ENCODE measurements around the gene PROB1. TPM values are rescaled to one million over a fixed set of nuclear protein-coding genes. Genes with fewer than 3 reads are reported as not detected.

Gene PROB1
- total RNA-seq, 1 experiment from 2014 or later, result 2.2 TPM

GRCh38 chr5:139394123-139394653, 716 bp downstream of the PROB1 start:
- Histone ChIP-seq H2AFZ (ENCODE audit: low read length) (no peak overlapping the region), H3K27me3 (ENCODE audit: low read length) (no peaks in the 10 kb centered on the region), H3K4me3 (ENCODE audit: low read length) (no peak overlapping the region), H3K9me3 (ENCODE audit: low read length) (no peaks in the 10 kb centered on the region), H4K20me1 (ENCODE audit: low read length) (no peaks in the 10 kb centered on the region), H3K9ac (ENCODE audit: low read length) (no peak overlapping the region), H3K79me2 (ENCODE audit: low read length) (peaks cover 28% of the 10 kb centered on the region), H3K4me2 (ENCODE audit: low read length) (0 out of 2 replicates have a peak overlapping the region, but pooled peaks have one; percentile 94), H3K36me3 (ENCODE audit: low read depth, low read length) (no peaks in the 10 kb centered on the region), H3K9me2 (replicated peaks; ENCODE audit: low read length) (no peaks in the 10 kb centered on the region), H3K27ac (ENCODE audit: low read length) (no peak overlapping the region), H3F3A (ENCODE audit: low read length, unreplicated experiment) (no peaks in the 10 kb centered on the region), H3K4me1 (ENCODE audit: insufficient read depth, low read length) (peaks cover 20% of the 10 kb centered on the region)
- DNase-seq (no peak), ATAC-seq (no peak)
- TF ChIP-seq EZH2 (IDR thresholded peaks at IDR 0.05; ENCODE audit: low read length, unreplicated experiment) (no peak), EZH2phosphoT487 (IDR thresholded peaks at IDR 0.05; ENCODE audit: borderline replicate concordance, low read length) (no peak), CTCF (conservative IDR thresholded peaks at IDR 0.05; ENCODE audit: low read depth, low read length) (no peak)
- intact Hi-C loops (cut with micrococcal nuclease), result no loop called here
- no TSS peak for BruUV-seq (replicated peaks)
- ChIA-PET CTCF (no interaction called here), POLR2A (ENCODE audit: unreplicated experiment) (no interaction called here)

- H3K36me3 ChIP-seq (ENCODE audit: low read depth, low read length), result no peaks in the 10 kb centered on the region
- no peak for ATAC-seq
- H3K79me2 ChIP-seq (ENCODE audit: low read length), result peaks cover 28% of the 10 kb centered on the region
- peak overlapping the region; percentile 77; the same call in 1 of the 2 replicates for H2AFZ ChIP-seq (ENCODE audit: low read length)
- CTCF ChIA-PET, result no interaction called here
- no peaks in the 10 kb centered on the region for H3K27me3 ChIP-seq (ENCODE audit: low read length)
- H4K20me1 ChIP-seq (ENCODE audit: low read length), result no peaks in the 10 kb centered on the region
- peak overlapping the region; percentile 87 for H3K4me3 ChIP-seq (ENCODE audit: low read length)
- no peaks in the 10 kb centered on the region for H3K9me2 ChIP-seq (replicated peaks; ENCODE audit: low read length)
- H3K4me1 ChIP-seq (ENCODE audit: insufficient read depth, low read length), result peaks cover 20% of the 10 kb centered on the region
- H3F3A ChIP-seq (ENCODE audit: low read length, unreplicated experiment), result no peaks in the 10 kb centered on the region
- peak overlapping the region; percentile 99 for H3K9ac ChIP-seq (ENCODE audit: low read length)
- no peaks in the 10 kb centered on the region for H3K9me3 ChIP-seq (ENCODE audit: low read length)
- intact Hi-C loops (cut with micrococcal nuclease), result no loop called here
- peak overlapping the region; percentile 94 for H3K4me2 ChIP-seq (ENCODE audit: low read length)
- no TSS peak for BruUV-seq (replicated peaks)
- TF ChIP-seq EZH2phosphoT487 (IDR thresholded peaks at IDR 0.05; ENCODE audit: borderline replicate concordance, low read length) (no peak), CTCF (conservative IDR thresholded peaks at IDR 0.05; ENCODE audit: low read depth, low read length) (no peak), EZH2 (IDR thresholded peaks at IDR 0.05; ENCODE audit: low read length, unreplicated experiment) (no peak)
- H3K27ac ChIP-seq (ENCODE audit: low read length), result peak overlapping the region; percentile 98
- DNase-seq, result no peak
- POLR2A ChIA-PET (ENCODE audit: unreplicated experiment), result interaction anchor here (0.6 to 0.7 kb wide), 2 partner anchors 20 to 51 kb away, joined by 3 to 5 read pairs; no protein-coding TSS in a partner anchor
Measured at GRCh38 chr5:139393497-139394122, 1.3 kb downstream of the PROB1 start.
